Karpas-422 (cell line): Measurements from ENCODE around the gene CAMKMT. TPM values are rescaled to one million over a fixed set of nuclear protein-coding genes. Genes with fewer than 3 reads are reported as not detected.

ENCODE experiments used
- DNase-seq: peaks from one replicate; pipeline ENCODE4 v3.0.0-alpha.2; 2015
- H2AFZ ChIP-seq: fragments of 200-600 bp; sonication (generic); 2 replicates; pipeline ENCODE4 v1.6.1; 2014; ENCODE audit warnings: antibody characterized with exemption, low read length, mixed read lengths
- H3K27ac ChIP-seq: fragments of 200-600 bp; sonication (generic); 2 replicates; pipeline ENCODE4 v1.5.1; 2014; ENCODE audit warnings: mild to moderate bottlenecking, low read length, moderate library complexity
- H3K27me3 ChIP-seq: fragments of 200-600 bp; sonication (generic); 2 replicates; pipeline ENCODE4 v1.6.1; 2014; ENCODE audit warnings: low read length, mixed read lengths
- H3K36me3 ChIP-seq: fragments of 200-600 bp; sonication (generic); 2 replicates; pipeline ENCODE4 v1.6.1; 2014; ENCODE audit warnings: low read length, mixed read lengths; ENCODE audit not compliant: insufficient read depth
- H3K4me1 ChIP-seq: fragments of 200-600 bp; sonication (generic); 2 replicates; pipeline ENCODE4 v1.6.1; 2014; ENCODE audit warnings: mild to moderate bottlenecking, low read length, mixed read lengths
- H3K4me2 ChIP-seq: fragments of 200-600 bp; sonication (generic); 2 replicates; pipeline ENCODE4 v1.6.1; 2014; ENCODE audit warnings: low read length, low read depth, mild to moderate bottlenecking; ENCODE audit not compliant: poor library complexity, severe bottlenecking
- H3K4me3 ChIP-seq: fragments of 200-600 bp; sonication (generic); 2 replicates; pipeline ENCODE4 v1.5.1; 2014; ENCODE audit warnings: mild to moderate bottlenecking, antibody characterized with exemption, low read length, mixed read lengths
- H3K79me2 ChIP-seq: fragments of 200-600 bp; sonication (generic); 2 replicates; pipeline ENCODE4 v1.6.1; 2014; ENCODE audit warnings: mild to moderate bottlenecking, low read length, mixed read lengths
- H3K9ac ChIP-seq: fragments of 200-600 bp; sonication (generic); 2 replicates; pipeline ENCODE4 v1.6.0; 2014; ENCODE audit warnings: low read length
- H3K9me2 ChIP-seq: fragments of 200-600 bp; sonication (generic), shearing (Covaris generic); replicated peaks from 2 replicates; pipeline ENCODE4 v1.6.0; 2014; ENCODE audit warnings: mild to moderate bottlenecking, low read length, moderate library complexity; ENCODE audit not compliant: insufficient read depth
- H3K9me3 ChIP-seq: fragments of 300-700, 200-600 bp; sonication (generic); 2 replicates; pipeline ENCODE4 v1.6.1; 2014; ENCODE audit warnings: low read length, mixed read lengths
- H4K20me1 ChIP-seq: fragments of 200-600 bp; sonication (generic); 2 replicates; pipeline ENCODE4 v1.6.1; 2014; ENCODE audit warnings: mild to moderate bottlenecking, antibody characterized with exemption, low read length, low read depth; ENCODE audit not compliant: insufficient read depth
- total RNA-seq: library from RNA; depleted of rRNA; stranded (reverse); fragments of >200 nt; shearing (Covaris generic); gene quantifications from 2 replicates; pipeline ENCODE4 v1.2.3, GENCODE V29; 2014; ENCODE audit warnings: low replicate concordance

CAMKMT gene
- total RNA-seq, 1 experiment from 2014 or later: 30.8 TPM

- no peak for DNase-seq
- Histone ChIP-seq H3K4me1 (no peaks in the 10 kb centered on the region), H3K79me2 (no peaks in the 10 kb centered on the region), H4K20me1 (no peaks in the 10 kb centered on the region), H3K9me3 (no peaks in the 10 kb centered on the region), H3K4me3 (no peak overlapping the region), H2AFZ (no peak overlapping the region), H3K9ac (no peak overlapping the region), H3K27ac (no peak overlapping the region), H3K36me3 (no peaks in the 10 kb centered on the region), H3K27me3 (no peaks in the 10 kb centered on the region), H3K4me2 (no peak overlapping the region), H3K9me2 (no peaks in the 10 kb centered on the region)
These were observed 427.7 kb downstream of the CAMKMT start for GRCh38 chr2:44789446-44789845.

- Histone ChIP-seq H3K4me3 (no peak overlapping the region), H3K27ac (no peak overlapping the region), H3K9me2 (no peaks in the 10 kb centered on the region), H3K9me3 (no peaks in the 10 kb centered on the region), H4K20me1 (no peaks in the 10 kb centered on the region), H3K4me2 (no peak overlapping the region), H3K27me3 (no peaks in the 10 kb centered on the region), H3K79me2 (no peaks in the 10 kb centered on the region), H2AFZ (no peak overlapping the region), H3K36me3 (no peaks in the 10 kb centered on the region), H3K9ac (no peak overlapping the region), H3K4me1 (no peaks in the 10 kb centered on the region)
- DNase-seq: no peak
These were observed 428.4 kb downstream of the CAMKMT start for GRCh38 chr2:44789971-44790721.

- peak; percentile 53 for DNase-seq
These were observed 431.6 kb downstream of the CAMKMT start for GRCh38 chr2:44793322-44793870.

GRCh38 chr2:44796771-44797170, 435.0 kb downstream of the CAMKMT start:
- no peak overlapping the region for H2AFZ ChIP-seq
- H3K9me2 ChIP-seq: no peaks in the 10 kb centered on the region
- H3K9ac ChIP-seq: no peak overlapping the region
- no peak overlapping the region for H3K4me2 ChIP-seq
- DNase-seq: no peak
- no peaks in the 10 kb centered on the region for H3K4me1 ChIP-seq
- H3K27me3 ChIP-seq: no peaks in the 10 kb centered on the region
- H3K9me3 ChIP-seq: no peaks in the 10 kb centered on the region
- H4K20me1 ChIP-seq: no peaks in the 10 kb centered on the region
- H3K79me2 ChIP-seq: no peaks in the 10 kb centered on the region
- no peak overlapping the region for H3K4me3 ChIP-seq
- H3K36me3 ChIP-seq: no peaks in the 10 kb centered on the region
- no peak overlapping the region for H3K27ac ChIP-seq

More at GRCh38 chr2:44793322-44793870, 431.6 kb downstream of the CAMKMT start:
- Histone ChIP-seq H3K4me3 (no peak overlapping the region), H4K20me1 (no peaks in the 10 kb centered on the region), H3K36me3 (no peaks in the 10 kb centered on the region), H3K9me3 (no peaks in the 10 kb centered on the region), H3K27ac (no peak overlapping the region), H3K27me3 (no peaks in the 10 kb centered on the region), H3K4me1 (no peaks in the 10 kb centered on the region), H2AFZ (no peak overlapping the region), H3K9ac (no peak overlapping the region), H3K9me2 (no peaks in the 10 kb centered on the region), H3K79me2 (no peaks in the 10 kb centered on the region), H3K4me2 (no peak overlapping the region)

- Histone ChIP-seq H3K79me2 (no peaks in the 10 kb centered on the region), H3K9me2 (no peaks in the 10 kb centered on the region), H3K4me3 (no peak overlapping the region), H2AFZ (no peak overlapping the region), H3K4me2 (no peak overlapping the region), H3K9me3 (no peaks in the 10 kb centered on the region), H4K20me1 (no peaks in the 10 kb centered on the region), H3K27ac (no peak overlapping the region), H3K4me1 (no peaks in the 10 kb centered on the region), H3K9ac (no peak overlapping the region), H3K36me3 (no peaks in the 10 kb centered on the region), H3K27me3 (no peaks in the 10 kb centered on the region)
- DNase-seq: no peak
These were observed 436.5 kb downstream of the CAMKMT start for GRCh38 chr2:44798139-44798659.

- Histone ChIP-seq H3K4me2 (no peak overlapping the region), H3K36me3 (no peaks in the 10 kb centered on the region), H3K27ac (no peak overlapping the region), H3K9me2 (no peaks in the 10 kb centered on the region), H3K4me3 (no peak overlapping the region), H3K79me2 (no peaks in the 10 kb centered on the region), H4K20me1 (no peaks in the 10 kb centered on the region), H3K4me1 (no peaks in the 10 kb centered on the region), H3K9me3 (no peaks in the 10 kb centered on the region), H3K27me3 (no peaks in the 10 kb centered on the region), H3K9ac (no peak overlapping the region), H2AFZ (no peak overlapping the region)
- DNase-seq: no peak
These were observed 437.4 kb downstream of the CAMKMT start for GRCh38 chr2:44799105-44799504.

- DNase-seq: no peak
- Histone ChIP-seq H3K27ac (no peak overlapping the region), H3K9ac (no peak overlapping the region), H3K79me2 (no peaks in the 10 kb centered on the region), H3K4me3 (no peak overlapping the region), H3K27me3 (no peaks in the 10 kb centered on the region), H3K9me3 (no peaks in the 10 kb centered on the region), H3K4me1 (no peaks in the 10 kb centered on the region), H3K9me2 (no peaks in the 10 kb centered on the region), H2AFZ (no peak overlapping the region), H3K4me2 (no peak overlapping the region), H4K20me1 (no peaks in the 10 kb centered on the region), H3K36me3 (no peaks in the 10 kb centered on the region)
These were observed 438.0 kb downstream of the CAMKMT start for GRCh38 chr2:44799754-44800153.

- Histone ChIP-seq H3K4me1 (no peaks in the 10 kb centered on the region), H3K27ac (no peak overlapping the region), H3K4me3 (no peak overlapping the region), H3K36me3 (no peaks in the 10 kb centered on the region), H3K9me3 (no peaks in the 10 kb centered on the region), H4K20me1 (no peaks in the 10 kb centered on the region), H3K27me3 (no peaks in the 10 kb centered on the region), H2AFZ (no peak overlapping the region), H3K79me2 (no peaks in the 10 kb centered on the region), H3K9ac (no peak overlapping the region), H3K9me2 (no peaks in the 10 kb centered on the region), H3K4me2 (no peak overlapping the region)
- no peak for DNase-seq
These were observed 439.6 kb downstream of the CAMKMT start for GRCh38 chr2:44801289-44801840.
